ENCODE measurements around the gene CCDC200. TPM values are rescaled to one million over a fixed set of nuclear protein-coding genes. Genes with fewer than 3 reads are reported as not detected.

The CCDC200 gene
- total RNA-seq, 1 donor from 2014 or later = not detected

DNA sequence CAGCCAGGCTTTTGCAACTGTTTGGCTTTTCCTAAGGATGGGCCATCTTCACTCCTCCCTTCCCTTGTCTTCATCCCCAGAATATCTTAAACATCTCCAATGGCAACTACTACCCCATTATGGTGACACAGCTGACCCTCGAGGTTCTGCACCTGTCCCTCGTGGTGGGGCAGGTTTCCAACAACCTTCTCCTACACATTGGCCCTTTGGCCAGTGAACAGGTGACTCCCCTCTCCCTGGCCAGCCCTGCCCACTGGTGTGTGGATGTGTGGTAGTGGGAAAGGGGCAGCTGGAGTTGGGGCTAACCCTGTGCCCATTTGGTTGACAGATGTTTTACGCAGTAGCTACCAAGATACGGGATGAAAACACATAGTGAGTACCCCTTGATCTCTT lies 12.1 kb downstream of the CCDC200 start:
- Histone ChIP-seq H3K4me1 (peaks cover 6% of the 10 kb centered on the region), H3K4me3 (no peak overlapping the region), H3F3A (ENCODE audit: low read depth) (peaks cover 18% of the 10 kb centered on the region), H2AFZ (replicated peaks) (no peak overlapping the region), H3K79me2 (ENCODE audit: low read depth) (no peaks in the 10 kb centered on the region), H3K27me3 (no peaks in the 10 kb centered on the region), H3K27ac (no peak overlapping the region), H3K4me2 (no peak overlapping the region), H3K9ac (no peak overlapping the region), H3K9me3 (ENCODE audit: low read depth) (no peaks in the 10 kb centered on the region), H4K20me1 (ENCODE audit: low read depth) (no peaks in the 10 kb centered on the region), H3K36me3 (no peaks in the 10 kb centered on the region)
- peaks cover 8% of the 10 kb centered on the region for H3K27me3 Mint-ChIP-seq (ENCODE audit: insufficient read depth, low read depth)
- DNase-seq (ENCODE audit: low spot score) = no peak
- H3K9me3 Mint-ChIP-seq = no peaks in the 10 kb centered on the region
- H3K36me3 Mint-ChIP-seq = no peaks in the 10 kb centered on the region
- no peak overlapping the region for H3K4me3 Mint-ChIP-seq
- H3K4me1 Mint-ChIP-seq = peaks cover 4% of the 10 kb centered on the region
- no peak for TF ChIP-seq EZH2 (IDR thresholded peaks at IDR 0.05)
- no peak for TF ChIP-seq EZH2phosphoT487 (IDR thresholded peaks at IDR 0.05)
- no peak for TF ChIP-seq CTCF (IDR thresholded peaks at IDR 0.05)
- H3K27ac Mint-ChIP-seq = no peak overlapping the region

DNA sequence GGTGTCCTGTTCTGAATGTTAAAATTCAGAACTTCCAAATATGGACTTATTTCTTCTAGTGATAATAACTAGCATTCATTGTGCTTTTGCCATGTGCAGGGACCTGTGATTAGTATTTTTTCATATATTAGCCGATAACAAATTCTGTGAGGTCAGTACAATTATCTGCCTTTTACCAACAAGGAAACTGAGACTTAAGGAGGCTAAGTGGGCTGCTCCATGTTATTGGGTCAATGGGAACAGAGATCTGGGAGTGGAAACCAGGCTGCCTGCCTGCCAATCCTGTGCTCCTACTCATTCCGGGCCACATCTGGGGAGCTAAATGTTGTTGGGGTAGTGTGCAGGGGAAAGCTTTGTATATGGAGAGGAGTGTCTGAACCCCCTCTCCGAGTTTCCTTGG lies 13.1 kb downstream of the CCDC200 start:
- Histone ChIP-seq H3K27me3 (no peaks in the 10 kb centered on the region), H4K20me1 (ENCODE audit: low read depth) (no peaks in the 10 kb centered on the region), H3K79me2 (ENCODE audit: low read depth) (no peaks in the 10 kb centered on the region), H3K36me3 (no peaks in the 10 kb centered on the region), H3F3A (ENCODE audit: low read depth) (peaks cover 28% of the 10 kb centered on the region), H3K9ac (no peak overlapping the region), H3K27ac (no peak overlapping the region), H3K4me1 (peaks cover 6% of the 10 kb centered on the region), H2AFZ (replicated peaks) (no peak overlapping the region), H3K4me2 (no peak overlapping the region), H3K9me3 (ENCODE audit: low read depth) (no peaks in the 10 kb centered on the region), H3K4me3 (no peak overlapping the region)
- Mint-ChIP-seq H3K4me3 (no peak overlapping the region), H3K4me1 (peaks cover 8% of the 10 kb centered on the region), H3K9me3 (no peaks in the 10 kb centered on the region), H3K27me3 (ENCODE audit: insufficient read depth, low read depth) (peaks cover 11% of the 10 kb centered on the region), H3K27ac (no peak overlapping the region), H3K36me3 (peaks cover 2% of the 10 kb centered on the region)
- DNase-seq (ENCODE audit: low spot score) = no peak
- no peak for TF ChIP-seq EZH2phosphoT487 (IDR thresholded peaks at IDR 0.05)
- TF ChIP-seq EZH2 (IDR thresholded peaks at IDR 0.05) = no peak
- no peak for TF ChIP-seq CTCF (IDR thresholded peaks at IDR 0.05)

GRCh38 chr17:43213545-43213944 lies 14.9 kb downstream of the CCDC200 start:
- Histone ChIP-seq H3K9ac (no peak overlapping the region), H3K4me3 (no peak overlapping the region), H4K20me1 (ENCODE audit: low read depth) (no peaks in the 10 kb centered on the region), H3K9me3 (ENCODE audit: low read depth) (no peaks in the 10 kb centered on the region), H3K27me3 (no peaks in the 10 kb centered on the region), H3K4me2 (no peak overlapping the region), H3K79me2 (ENCODE audit: low read depth) (no peaks in the 10 kb centered on the region), H3F3A (ENCODE audit: low read depth) (peaks cover 29% of the 10 kb centered on the region), H3K27ac (no peak overlapping the region), H3K4me1 (peaks cover 6% of the 10 kb centered on the region), H2AFZ (replicated peaks) (no peak overlapping the region), H3K36me3 (no peaks in the 10 kb centered on the region)
- H3K9me3 Mint-ChIP-seq = no peaks in the 10 kb centered on the region
- peaks cover 11% of the 10 kb centered on the region for H3K27me3 Mint-ChIP-seq (ENCODE audit: insufficient read depth, low read depth)
- no peak overlapping the region for H3K27ac Mint-ChIP-seq
- H3K4me1 Mint-ChIP-seq = peaks cover 8% of the 10 kb centered on the region
- no peak for DNase-seq (ENCODE audit: low spot score)
- no peak for TF ChIP-seq EZH2phosphoT487 (IDR thresholded peaks at IDR 0.05)
- H3K36me3 Mint-ChIP-seq = peaks cover 7% of the 10 kb centered on the region
- H3K4me3 Mint-ChIP-seq = no peak overlapping the region

- no peak overlapping the region for H2AFZ ChIP-seq (replicated peaks)
- H3K27me3 Mint-ChIP-seq (ENCODE audit: insufficient read depth, low read depth) = peaks cover 11% of the 10 kb centered on the region
- H4K20me1 ChIP-seq (ENCODE audit: low read depth) = no peaks in the 10 kb centered on the region
- H3K27ac ChIP-seq = no peak overlapping the region
- no peak overlapping the region for H3K9ac ChIP-seq
- peaks cover 8% of the 10 kb centered on the region for H3K4me1 Mint-ChIP-seq
- no peak overlapping the region for H3K27ac Mint-ChIP-seq
- peak overlapping the region; percentile 58 for H3K4me3 ChIP-seq
- no peaks in the 10 kb centered on the region for H3K36me3 ChIP-seq
- H3K4me2 ChIP-seq = peak overlapping the region; percentile 75
- no peaks in the 10 kb centered on the region for H3K9me3 ChIP-seq (ENCODE audit: low read depth)
- TF ChIP-seq EZH2 (IDR thresholded peaks at IDR 0.05) = no peak
- TF ChIP-seq CTCF (IDR thresholded peaks at IDR 0.05) = no peak
- peaks cover 29% of the 10 kb centered on the region for H3F3A ChIP-seq (ENCODE audit: low read depth)
- H3K27me3 ChIP-seq = no peaks in the 10 kb centered on the region
- no peak for DNase-seq (ENCODE audit: low spot score)
- no peaks in the 10 kb centered on the region for H3K9me3 Mint-ChIP-seq
- H3K4me1 ChIP-seq = peaks cover 6% of the 10 kb centered on the region
- peak overlapping the region; percentile 87 for H3K4me3 Mint-ChIP-seq
- H3K36me3 Mint-ChIP-seq = peaks cover 11% of the 10 kb centered on the region
- no peaks in the 10 kb centered on the region for H3K79me2 ChIP-seq (ENCODE audit: low read depth)
Measured at GRCh38 chr17:43212641-43213490, 15.6 kb downstream of the CCDC200 start.
